HepG2 (cell line): ENCODE data around the gene PKP4. TPM values are rescaled to one million over a fixed set of nuclear protein-coding genes. Genes with fewer than 3 reads are reported as not detected.

Source experiments
- ATAD3A ChIP-seq: sonication (generic); formaldehyde crosslinking; IDR thresholded peaks from 2 replicates; pipeline ENCODE4 v1.4.0; 2020; ENCODE audit warnings: missing genetic modification reagents
- BATF2 ChIP-seq: sonication (generic); formaldehyde crosslinking; IDR thresholded peaks from 2 replicates; pipeline ENCODE4 v1.8.0; 2022; ENCODE audit warnings: mild to moderate bottlenecking, missing genetic modification reagents, moderate library complexity
- EHMT2 ChIP-seq: fragments of 200-600 bp; sonication (generic); IDR thresholded peaks from 2 replicates; pipeline ENCODE4 v1.7.0; 2017; ENCODE audit warnings: antibody characterized with exemption, low read depth, low read length, borderline replicate concordance
- ELK4 ChIP-seq: sonication (generic); formaldehyde crosslinking; IDR thresholded peaks from 2 replicates; pipeline ENCODE4 v1.9.0; 2021; ENCODE audit warnings: missing genetic modification reagents, borderline replicate concordance
- FOSL1 ChIP-seq: sonication (generic); formaldehyde crosslinking; IDR thresholded peaks from 2 replicates; pipeline ENCODE4 v1.9.0; 2021; ENCODE audit warnings: missing genetic modification reagents, borderline replicate concordance
- FOXC1 ChIP-seq: sonication (generic); formaldehyde crosslinking; IDR thresholded peaks from 2 replicates; pipeline ENCODE4 v1.8.0; 2022; ENCODE audit warnings: mild to moderate bottlenecking, missing genetic modification reagents, borderline replicate concordance
- HOXA9 ChIP-seq: sonication (generic); formaldehyde crosslinking; IDR thresholded peaks from 2 replicates; pipeline ENCODE4 v1.8.1; 2022; ENCODE audit warnings: missing genetic modification reagents, mild to moderate bottlenecking, moderate library complexity, borderline replicate concordance
- JUND ChIP-seq: sonication (generic); formaldehyde crosslinking; IDR thresholded peaks from 2 replicates; pipeline ENCODE4 v1.8.0; 2022; ENCODE audit warnings: mild to moderate bottlenecking, missing genetic modification reagents
- PAWR ChIP-seq: sonication (generic); formaldehyde crosslinking; IDR thresholded peaks from 2 replicates; pipeline ENCODE4 v1.4.0; 2020; ENCODE audit warnings: missing genetic modification reagents, mild to moderate bottlenecking, borderline replicate concordance
- PHF20 ChIP-seq: sonication (generic); formaldehyde crosslinking; IDR thresholded peaks from 2 replicates; pipeline ENCODE4 v1.5.0; 2020; ENCODE audit warnings: mild to moderate bottlenecking, missing genetic modification reagents
- SAP130 ChIP-seq: IDR thresholded peaks from 2 replicates; pipeline ENCODE4 v1.6.1; 2016; ENCODE audit warnings: low read depth
- TCF7 ChIP-seq: sonication (generic); IDR thresholded peaks from 2 replicates; pipeline ENCODE4 v1.6.1; 2016; ENCODE audit warnings: antibody characterized with exemption, low read depth
- WIZ ChIP-seq: sonication (generic); formaldehyde crosslinking; IDR thresholded peaks from 2 replicates; pipeline ENCODE4 v1.5.1; 2020; ENCODE audit warnings: mild to moderate bottlenecking, missing genetic modification reagents
- ZNF441 ChIP-seq: sonication (generic); formaldehyde crosslinking; IDR thresholded peaks from 2 replicates; pipeline ENCODE4 v1.7.0; 2021; ENCODE audit warnings: missing genetic modification reagents, borderline replicate concordance
- ZNF563 ChIP-seq: sonication (generic); formaldehyde crosslinking; IDR thresholded peaks from 2 replicates; pipeline ENCODE4 v1.8.0; 2022; ENCODE audit warnings: mild to moderate bottlenecking, moderate library complexity, missing genetic modification reagents
- ZNF773 ChIP-seq: sonication (generic); formaldehyde crosslinking; IDR thresholded peaks from 2 replicates; pipeline ENCODE4 v1.4.0; 2020; ENCODE audit warnings: missing genetic modification reagents, borderline replicate concordance
- ZNF775 ChIP-seq: sonication (generic); formaldehyde crosslinking; IDR thresholded peaks from 2 replicates; pipeline ENCODE4 v1.4.0; 2020; ENCODE audit warnings: missing genetic modification reagents, mild to moderate bottlenecking, moderate library complexity, borderline replicate concordance
- ZSCAN31 ChIP-seq: sonication (generic); formaldehyde crosslinking; IDR thresholded peaks from 2 replicates; pipeline ENCODE4 v1.5.0; 2020; ENCODE audit warnings: low read depth, mild to moderate bottlenecking, missing genetic modification reagents
- polyA plus RNA-seq, 8 experiments: library from polyadenylated mRNA; depleted of rRNA in 3 of 8; stranded (reverse) in 7 of 8; unstranded in 1 of 8; fragments of >200 nt; fragmentation: Illumina TruSeq in 4 of 8; extraction: Trizol in 4 of 8; gene quantifications; 2 replicates each; pipeline versions ENCODE4 v1.2.1 to v1.2.3, GENCODE V29; 2011 to 2016; ENCODE audit warnings: low read depth in 4 of 8, missing spikeins in 1 of 8, mixed read lengths in 1 of 8; ENCODE audit not compliant: insufficient read depth in 1 of 8
- total RNA-seq, 5 experiments: library from RNA; depleted of rRNA; stranded (reverse); fragments of >200 nt; fragmentation: Illumina TruSeq; extraction: Trizol; gene quantifications; 2 replicates each; pipeline ENCODE4 v1.2.3, GENCODE V29; 2016; ENCODE audit warnings: low read depth in 1 of 5
- TF ChIP-seq, protein P1 (sequence below): sonication (generic); formaldehyde crosslinking; IDR thresholded peaks from one replicate; pipeline ENCODE4 v1.5.1; 2020; ENCODE audit warnings: mild to moderate bottlenecking, missing genetic modification reagents; ENCODE audit errors: not compliant biosample characterization

Gene PKP4
- total and polyA plus RNA-seq, 2 of the 13 experiments (the other 11 are each of a cell fraction or from before 2014, with no cell fraction given), result 80.9 to 90.5 TPM

- TF ChIP-seq HOXA9 (CRISPR knock-in tag) (no peak), EHMT2 (no peak), ATAD3A (CRISPR knock-in tag) (no peak), PAWR (CRISPR knock-in tag) (no peak), ZNF563 (CRISPR knock-in tag) (0 out of 2 replicates have a peak, but pooled peaks have one; percentile 13), ZSCAN31 (CRISPR knock-in tag) (no peak), ZNF441 (CRISPR knock-in tag) (no peak), ZNF773 (CRISPR knock-in tag) (no peak), WIZ (CRISPR knock-in tag) (no peak), ELK4 (CRISPR knock-in tag) (no peak), FOSL1 (CRISPR knock-in tag) (peak; percentile 44; the same call in 1 of the 2 replicates), JUND (peak; percentile 73; the same call in 1 of the 2 replicates), PHF20 (CRISPR knock-in tag) (peak; percentile 5; the same call in 1 of the 2 replicates), SAP130 (CRISPR knock-in tag) (peak; percentile 34; the same call in 1 of the 2 replicates), BATF2 (CRISPR knock-in tag) (no peak; the same call in 1 of the 2 replicates), FOXC1 (CRISPR knock-in tag) (no peak; the same call in 1 of the 2 replicates), TCF7 (no peak), ZNF775 (CRISPR knock-in tag) (no peak)
- TF ChIP-seq, protein P1, sequence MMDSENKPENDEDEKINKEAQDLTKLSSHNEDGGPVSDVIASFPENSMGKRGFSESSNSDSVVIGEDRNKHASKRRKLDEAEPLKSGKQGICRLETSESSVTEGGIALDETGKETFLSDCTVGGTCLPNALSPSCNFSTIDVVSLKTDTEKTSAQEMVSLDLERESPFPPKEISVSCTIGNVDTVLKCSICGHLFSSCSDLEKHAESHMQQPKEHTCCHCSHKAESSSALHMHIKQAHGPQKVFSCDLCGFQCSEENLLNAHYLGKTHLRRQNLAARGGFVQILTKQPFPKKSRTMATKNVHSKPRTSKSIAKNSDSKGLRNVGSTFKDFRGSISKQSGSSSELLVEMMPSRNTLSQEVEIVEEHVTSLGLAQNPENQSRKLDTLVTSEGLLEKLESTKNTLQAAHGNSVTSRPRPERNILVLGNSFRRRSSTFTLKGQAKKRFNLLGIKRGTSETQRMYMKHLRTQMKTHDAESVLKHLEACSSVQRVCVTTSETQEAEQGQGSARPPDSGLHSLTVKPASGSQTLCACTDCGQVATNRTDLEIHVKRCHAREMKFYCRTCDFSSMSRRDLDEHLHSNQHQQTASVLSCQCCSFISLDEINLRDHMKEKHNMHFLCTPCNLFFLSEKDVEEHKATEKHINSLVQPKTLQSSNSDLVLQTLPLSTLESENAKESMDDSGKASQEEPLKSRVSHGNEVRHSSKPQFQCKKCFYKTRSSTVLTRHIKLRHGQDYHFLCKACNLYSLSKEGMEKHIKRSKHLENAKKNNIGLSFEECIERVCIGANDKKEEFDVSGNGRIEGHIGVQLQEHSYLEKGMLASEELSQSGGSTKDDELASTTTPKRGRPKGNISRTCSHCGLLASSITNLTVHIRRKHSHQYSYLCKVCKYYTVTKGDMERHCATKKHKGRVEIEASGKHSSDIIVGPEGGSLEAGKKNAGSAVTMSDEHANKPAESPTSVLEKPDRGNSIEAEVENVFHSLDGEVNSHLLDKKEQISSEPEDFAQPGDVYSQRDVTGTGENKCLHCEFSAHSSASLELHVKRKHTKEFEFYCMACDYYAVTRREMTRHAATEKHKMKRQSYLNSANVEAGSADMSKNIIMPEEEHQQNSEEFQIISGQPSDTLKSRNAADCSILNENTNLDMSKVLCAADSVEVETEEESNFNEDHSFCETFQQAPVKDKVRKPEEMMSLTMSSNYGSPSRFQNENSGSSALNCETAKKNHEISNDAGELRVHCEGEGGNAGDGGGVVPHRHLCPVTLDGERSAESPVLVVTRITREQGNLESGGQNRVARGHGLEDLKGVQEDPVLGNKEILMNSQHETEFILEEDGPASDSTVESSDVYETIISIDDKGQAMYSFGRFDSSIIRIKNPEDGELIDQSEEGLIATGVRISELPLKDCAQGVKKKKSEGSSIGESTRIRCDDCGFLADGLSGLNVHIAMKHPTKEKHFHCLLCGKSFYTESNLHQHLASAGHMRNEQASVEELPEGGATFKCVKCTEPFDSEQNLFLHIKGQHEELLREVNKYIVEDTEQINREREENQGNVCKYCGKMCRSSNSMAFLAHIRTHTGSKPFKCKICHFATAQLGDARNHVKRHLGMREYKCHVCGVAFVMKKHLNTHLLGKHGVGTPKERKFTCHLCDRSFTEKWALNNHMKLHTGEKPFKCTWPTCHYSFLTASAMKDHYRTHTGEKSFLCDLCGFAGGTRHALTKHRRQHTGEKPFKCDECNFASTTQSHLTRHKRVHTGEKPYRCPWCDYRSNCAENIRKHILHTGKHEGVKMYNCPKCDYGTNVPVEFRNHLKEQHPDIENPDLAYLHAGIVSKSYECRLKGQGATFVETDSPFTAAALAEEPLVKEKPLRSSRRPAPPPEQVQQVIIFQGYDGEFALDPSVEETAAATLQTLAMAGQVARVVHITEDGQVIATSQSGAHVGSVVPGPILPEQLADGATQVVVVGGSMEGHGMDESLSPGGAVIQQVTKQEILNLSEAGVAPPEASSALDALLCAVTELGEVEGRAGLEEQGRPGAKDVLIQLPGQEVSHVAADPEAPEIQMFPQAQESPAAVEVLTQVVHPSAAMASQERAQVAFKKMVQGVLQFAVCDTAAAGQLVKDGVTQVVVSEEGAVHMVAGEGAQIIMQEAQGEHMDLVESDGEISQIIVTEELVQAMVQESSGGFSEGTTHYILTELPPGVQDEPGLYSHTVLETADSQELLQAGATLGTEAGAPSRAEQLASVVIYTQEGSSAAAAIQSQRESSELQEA (CRISPR knock-in tag), result no peak
Observed at GRCh38 chr2:158723921-158724802, 267.4 kb downstream of the PKP4 start (continued).
